IMR-90 (cell line): ENCODE measurements around the gene PHF11. TPM values are rescaled to one million over a fixed set of nuclear protein-coding genes. Genes with fewer than 3 reads are reported as not detected.
A peak's percentile ranks its signal among the peaks of the same experiment; 100 is the strongest.

Experiments used
- ATAC-seq: fragments of 200-7000 bp; cut with Tn5 transposase; 2 replicates; pipeline ENCODE4 v1.9.1; 2020; ENCODE audit warnings: low read depth, mild to moderate bottlenecking, moderate library complexity
- BruUV-seq: library from RNA; stranded (reverse); fragments of 400-500 nt; replicated peaks from 2 replicates; lab custom pipeline; 2021; lab: Mats Ljungman, UMichigan
- CTCF ChIA-PET: fragments of 300-600 bp; formaldehyde crosslinking; extraction: SDS; loops from one replicate; lab custom pipeline; 2021; ENCODE audit warnings: antibody characterized with exemption; lab: Yijun Ruan, JAX
- POLR2A ChIA-PET: fragments of 300-600 bp; sonication (Branson Sonifier 250); formaldehyde crosslinking; loops from one replicate; lab custom pipeline; 2022; ENCODE audit warnings: antibody characterized with exemption; ENCODE audit not compliant: unreplicated experiment; lab: Charles Lee
- DNase-seq: peaks from one replicate; pipeline ENCODE4 v3.0.0; 2013
- H2AFZ ChIP-seq: replicated peaks from 2 replicates; pipeline ENCODE3; 2013; ENCODE audit warnings: low read length, mild to moderate bottlenecking; ENCODE audit not compliant: poor library complexity
- H2AK5ac ChIP-seq: 2 replicates; pipeline ENCODE4 v1.6.1; 2013; ENCODE audit warnings: low read depth, low read length, inconsistent platforms
- H2AK9ac ChIP-seq: replicated peaks from 2 replicates; pipeline ENCODE3; 2013; ENCODE audit warnings: mild to moderate bottlenecking, low read depth, low read length, moderate library complexity; ENCODE audit not compliant: poor library complexity
- H2BK120ac ChIP-seq: 2 replicates; pipeline ENCODE4 v1.6.1; 2013; ENCODE audit warnings: low read depth, low read length, inconsistent platforms
- H2BK15ac ChIP-seq: 3 replicates; pipeline ENCODE4 v1.6.1; 2013; ENCODE audit warnings: low read depth, low read length, inconsistent platforms
- H2BK20ac ChIP-seq: 2 replicates; pipeline ENCODE4 v1.6.1; 2013; ENCODE audit warnings: low read depth, mild to moderate bottlenecking, inconsistent platforms, low read length, moderate library complexity
- H2BK5ac ChIP-seq: 2 replicates; pipeline ENCODE4 v1.6.1; 2013; ENCODE audit warnings: mild to moderate bottlenecking, low read depth, low read length, inconsistent platforms; ENCODE audit not compliant: poor library complexity, severe bottlenecking
- H3K14ac ChIP-seq: replicated peaks from 2 replicates; pipeline ENCODE4 v1.6.1; 2013; ENCODE audit warnings: low read depth, low read length, inconsistent platforms
- H3K18ac ChIP-seq: 2 replicates; pipeline ENCODE4 v1.6.1; 2013; ENCODE audit warnings: low read depth, low read length, control low read depth
- H3K23ac ChIP-seq: 2 replicates; pipeline ENCODE4 v1.6.1; 2013; ENCODE audit warnings: low read depth, low read length, inconsistent platforms
- H3K27ac ChIP-seq: 2 replicates; pipeline ENCODE4 v1.5.1; 2013; ENCODE audit warnings: mild to moderate bottlenecking, control low read depth, low read length; ENCODE audit not compliant: insufficient read depth
- H3K27me3 ChIP-seq: 2 replicates; pipeline ENCODE4 v1.6.1; 2013; ENCODE audit warnings: low read length; ENCODE audit not compliant: control insufficient read depth, insufficient read depth
- H3K36me3 ChIP-seq: 2 replicates; pipeline ENCODE4 v1.6.1; 2013; ENCODE audit warnings: low read length, mixed read lengths; ENCODE audit not compliant: control insufficient read depth, insufficient read depth
- H3K4ac ChIP-seq: 2 replicates; pipeline ENCODE4 v1.6.1; 2013; ENCODE audit warnings: low read depth, low read length, inconsistent platforms
- H3K4me1 ChIP-seq: 2 replicates; pipeline ENCODE4 v1.6.1; 2013; ENCODE audit warnings: low read length, mixed read lengths; ENCODE audit not compliant: control insufficient read depth, insufficient read depth
- H3K4me2 ChIP-seq: 2 replicates; pipeline ENCODE4 v1.6.1; 2013; ENCODE audit warnings: low read depth, mild to moderate bottlenecking, control low read depth, low read length, moderate library complexity
- H3K4me3 ChIP-seq: 2 replicates; pipeline ENCODE4 v1.5.1; 2013; ENCODE audit warnings: low read depth, mild to moderate bottlenecking, control low read depth, low read length, moderate library complexity; ENCODE audit not compliant: insufficient read depth
- H3K56ac ChIP-seq: 2 replicates; pipeline ENCODE4 v1.6.1; 2013; ENCODE audit warnings: low read length, inconsistent platforms; ENCODE audit not compliant: insufficient read depth; ENCODE audit errors: extremely low read depth
- H3K79me1 ChIP-seq, 2 experiments: 2 replicates each; pipeline ENCODE4 v1.6.1; 2013; ENCODE audit warnings: low read length in 2 of 2, inconsistent platforms in 1 of 2, low read depth in 1 of 2
- H3K9ac ChIP-seq: 2 replicates; pipeline ENCODE4 v1.6.1; 2013; ENCODE audit warnings: low read depth, low read length, control low read depth
- H3K9me1 ChIP-seq: 2 replicates; pipeline ENCODE4 v1.6.1; 2013; ENCODE audit warnings: low read length, inconsistent platforms; ENCODE audit not compliant: insufficient read depth
- H3K9me3 ChIP-seq: 2 replicates; pipeline ENCODE4 v1.6.1; 2013; ENCODE audit warnings: low read length; ENCODE audit not compliant: control insufficient read depth, insufficient read depth
- H4K20me1 ChIP-seq: 2 replicates; pipeline ENCODE4 v1.6.1; 2013; ENCODE audit warnings: low read length, inconsistent platforms; ENCODE audit not compliant: insufficient read depth
- H4K5ac ChIP-seq: 2 replicates; pipeline ENCODE4 v1.6.1; 2013; ENCODE audit warnings: mild to moderate bottlenecking, low read depth, low read length, control low read depth
- H4K8ac ChIP-seq, 2 experiments: 2 replicates each; pipeline ENCODE4 v1.6.1; 2013; ENCODE audit warnings: low read depth in 2 of 2, low read length in 2 of 2, control low read depth in 1 of 2, inconsistent platforms in 1 of 2
- H4K91ac ChIP-seq: 2 replicates; pipeline ENCODE4 v1.6.1; 2013; ENCODE audit warnings: low read depth, low read length, inconsistent platforms; ENCODE audit not compliant: insufficient read depth
- BHLHE40 ChIP-seq: fragments of 150-350 bp; IDR thresholded peaks from 2 replicates; pipeline ENCODE4 v1.6.1; 2016; ENCODE audit warnings: mild to moderate bottlenecking, low read depth, low read length
- CEBPB ChIP-seq: IDR thresholded peaks from 2 replicates; pipeline ENCODE4 v1.6.1; 2012; ENCODE audit warnings: low read depth, low read length, improper control_type of control experiment
- CHD1 ChIP-seq: IDR thresholded peaks from 2 replicates; pipeline ENCODE4 v1.6.1; 2012; ENCODE audit warnings: low read depth, low read length, improper control_type of control experiment
- CTCF ChIP-seq: conservative IDR thresholded peaks from 2 replicates; pipeline ENCODE4 v1.5.1; 2012; ENCODE audit warnings: mild to moderate bottlenecking, low read depth, low read length, improper control_type of control experiment
- ELK1 ChIP-seq: fragments of 150-350 bp; IDR thresholded peaks from 2 replicates; pipeline ENCODE4 v1.6.1; 2016; ENCODE audit warnings: low read depth, mild to moderate bottlenecking, low read length, moderate library complexity, borderline replicate concordance
- MAFK ChIP-seq: IDR thresholded peaks from 2 replicates; pipeline ENCODE4 v1.6.1; 2012; ENCODE audit warnings: low read depth, low read length, improper control_type of control experiment
- MXI1 ChIP-seq: IDR thresholded peaks from 2 replicates; pipeline ENCODE4 v1.6.1; 2012; ENCODE audit warnings: low read depth, mild to moderate bottlenecking, low read length, moderate library complexity, borderline replicate concordance
- NFE2L2 ChIP-seq: fragments of 150-350 bp; IDR thresholded peaks from 2 replicates; pipeline ENCODE4 v1.6.1; 2016; ENCODE audit warnings: low read depth, mild to moderate bottlenecking, low read length
- POLR2A ChIP-seq: IDR thresholded peaks from 2 replicates; pipeline ENCODE4 v1.6.1; 2012; ENCODE audit warnings: mild to moderate bottlenecking, low read depth, low read length
- RAD21 ChIP-seq: IDR thresholded peaks from 2 replicates; pipeline ENCODE4 v1.6.1; 2012; ENCODE audit warnings: low read length, improper control_type of control experiment
- RFX5 ChIP-seq: IDR thresholded peaks from 2 replicates; pipeline ENCODE4 v1.8.0; 2012; ENCODE audit warnings: low read depth, mild to moderate bottlenecking, low read length, moderate library complexity
- SMC3 ChIP-seq: fragments of 150-350 bp; IDR thresholded peaks from 2 replicates; pipeline ENCODE4 v1.6.1; 2016; ENCODE audit warnings: low read depth, mild to moderate bottlenecking, antibody characterized with exemption, low read length, moderate library complexity
- USF2 ChIP-seq: fragments of 150-350 bp; IDR thresholded peaks from 2 replicates; pipeline ENCODE4 v1.6.1; 2017; ENCODE audit warnings: mild to moderate bottlenecking, antibody characterized with exemption, low read length, low read depth
- WGBS, 2 experiments: methylation state at CpG; one replicate each; pipeline versions ENCODE4 v1.1.5 to v1.1.7; 2013; ENCODE audit warnings: missing lambda C conversion rate in 2 of 2; ENCODE audit not compliant: insufficient read length in 1 of 2; ENCODE audit errors: extremely low coverage in 2 of 2; 5-methylcytosine and 5-hydroxymethylcytosine counted together
- dilution Hi-C: fragments of 300-500 bp; cut with HindIII; formaldehyde crosslinking; loops from one replicate; pipeline ENCODE4 v1.14.3; 2018; ENCODE audit warnings: low sequenced_read_pairs; ENCODE audit not compliant: unreplicated experiment
- in situ Hi-C: fragments of 300-500 bp; cut with MboI; formaldehyde crosslinking; loops from 3 replicates; pipeline ENCODE4 v1.14.3; 2019; ENCODE audit warnings: low sequenced_read_pairs, inconsistent platforms, mixed read lengths
- intact Hi-C: fragments of 100-400 bp; cut with micrococcal nuclease; formaldehyde crosslinking; loops from 2 replicates; pipeline ENCODE4 v1.10.0; 2022
- polyA plus RNA-seq, 3 experiments: library from polyadenylated mRNA; depleted of rRNA; stranded (reverse); fragments of >200 nt; gene quantifications; 2 replicates each; pipeline ENCODE4 v1.2.3, GENCODE V29; 2012; ENCODE audit warnings: low replicate concordance in 1 of 3
- total RNA-seq: library from RNA; depleted of rRNA; stranded (reverse); fragments of >200 nt; gene quantifications from 2 replicates; pipeline ENCODE4 v1.2.3, GENCODE V29; 2012

Gene PHF11
- total and polyA plus RNA-seq, 2 of the 4 experiments (the other 2 are of a cell fraction): 3.9 to 15.4 TPM

GRCh38 chr13:49560270-49561061, 64.7 kb downstream of the PHF11 start:
- Histone ChIP-seq H4K5ac (peak overlapping the region; percentile 17), H3K4me1 (peaks cover 7% of the 10 kb centered on the region), H2BK15ac (no peak overlapping the region), H3K56ac (no peak overlapping the region), H4K20me1 (no peaks in the 10 kb centered on the region), H3K4me3 (no peak overlapping the region), H3K9ac (no peak overlapping the region), H3K36me3 (peaks cover 15% of the 10 kb centered on the region), H2BK5ac (no peak overlapping the region), H3K27me3 (no peaks in the 10 kb centered on the region), H3K23ac (0 out of 2 replicates have a peak overlapping the region, but pooled peaks have one; percentile 67), H4K91ac (no peak overlapping the region), H3K4ac (0 out of 2 replicates have a peak overlapping the region, but pooled peaks have one; percentile 13), H2AK9ac (no peak overlapping the region), H3K27ac (peak overlapping the region; percentile 5; the same call in 1 of the 2 replicates), H3K18ac (peak overlapping the region; percentile 5; the same call in 1 of the 2 replicates), H3K79me1 (peaks cover 0 to 11% of the 10 kb centered on the region in 2 experiments; a peak in 2 of 4 replicates), H4K8ac (peak overlapping the region in 1 of 2 experiments; percentile 8; a peak in 1 of 4 replicates), H2AK5ac (no peak overlapping the region), H3K9me3 (no peaks in the 10 kb centered on the region), H3K4me2 (peak overlapping the region; percentile 21; the same call in 1 of the 2 replicates), H2AFZ (no peak overlapping the region), H2BK120ac (peak overlapping the region; percentile 10; the same call in 1 of the 2 replicates), H3K14ac (no peak overlapping the region; the same call in 1 of the 2 replicates), H2BK20ac (no peak overlapping the region), H3K9me1 (peaks cover 4% of the 10 kb centered on the region)
- no TSS peak for BruUV-seq
- WGBS, 2 experiments: no CpG with 5 or more reads among the region's 10 CpGs
- intact Hi-C loops: loop anchor here (1.0 kb wide), 1 partner anchor 116 kb away; the partner anchor contains the start of genes CAB39L and SETDB2
- ChIA-PET POLR2A (interaction anchor here (0.5 kb wide), 1 partner anchor 214 kb away, joined by 4 read pairs; no protein-coding TSS in a partner anchor), CTCF (interaction anchor here (0.6 to 1.7 kb wide), 6 partner anchors 9 to 72 kb away, joined by 3 to 8 read pairs (median 3); no protein-coding TSS in a partner anchor)
- in situ Hi-C loops: no loop called here
- dilution Hi-C loops: no loop called here
- peak; percentile 99 for ATAC-seq
- DNase-seq: peak; percentile 79
- TF ChIP-seq CTCF (peak; percentile 50), CHD1 (no peak), NFE2L2 (no peak), SMC3 (peak; percentile 39; the same call in 1 of the 2 replicates), BHLHE40 (peak; percentile 54; the same call in 1 of the 2 replicates), MAFK (no peak), CEBPB (peak; percentile 77), ELK1 (no peak), RAD21 (peak; percentile 36; the same call in 1 of the 2 replicates), MXI1 (no peak), USF2 (no peak), RFX5 (no peak), POLR2A (no peak)
